Measurements from ENCODE around the gene TBL1X. TPM values are rescaled to one million over a fixed set of nuclear protein-coding genes. Genes with fewer than 3 reads are reported as not detected.

Gene TBL1X
- total and polyA plus RNA-seq, 2 of the 4 experiments (the other 2 are of a cell fraction): 16.2 to 20.8 TPM

GRCh38 chrX:9530848-9531274, 66.0 kb downstream of the TBL1X start:
- H2AK9ac ChIP-seq (replicated peaks; ENCODE audit: low read depth, low read length, poor library complexity): peak overlapping the region; percentile 50
- peak; percentile 88 for DNase-seq
- H3K14ac ChIP-seq (replicated peaks; ENCODE audit: low read depth, low read length): no peak overlapping the region
- no peak overlapping the region for H4K91ac ChIP-seq (ENCODE audit: insufficient read depth, low read depth, low read length)
- peaks cover 29% of the 10 kb centered on the region for H3K4me1 ChIP-seq (ENCODE audit: control insufficient read depth, insufficient read depth, low read length)
- no peaks in the 10 kb centered on the region for H3K27me3 ChIP-seq (ENCODE audit: control insufficient read depth, insufficient read depth, low read length)
- TF ChIP-seq SMC3 (IDR thresholded peaks at IDR 0.05; ENCODE audit: low read depth, low read length) (no peak), MAZ (IDR thresholded peaks at IDR 0.05; ENCODE audit: borderline replicate concordance, low read depth, low read length) (peak; percentile 38; the same call in 1 of the 2 replicates), POLR2A (IDR thresholded peaks at IDR 0.05; ENCODE audit: low read depth, low read length) (no peak), CHD1 (IDR thresholded peaks at IDR 0.05; ENCODE audit: low read depth, low read length) (no peak), CTCF (conservative IDR thresholded peaks at IDR 0.05; ENCODE audit: low read depth, low read length) (no peak), CEBPB (IDR thresholded peaks at IDR 0.05; ENCODE audit: low read depth, low read length) (no peak), NFE2L2 (IDR thresholded peaks at IDR 0.05; ENCODE audit: low read depth, low read length) (no peak), MXI1 (IDR thresholded peaks at IDR 0.05; ENCODE audit: borderline replicate concordance, low read depth, low read length) (no peak), RCOR1 (IDR thresholded peaks at IDR 0.05; ENCODE audit: insufficient replicate concordance, low read length) (no peak), RFX5 (IDR thresholded peaks at IDR 0.05; ENCODE audit: low read depth, low read length) (no peak), BHLHE40 (IDR thresholded peaks at IDR 0.05; ENCODE audit: low read depth, low read length) (peak; percentile 70; the same call in 1 of the 2 replicates), MAFK (IDR thresholded peaks at IDR 0.05; ENCODE audit: low read depth, low read length) (no peak), ELK1 (IDR thresholded peaks at IDR 0.05; ENCODE audit: borderline replicate concordance, low read depth, low read length) (no peak)
- TF ChIP-seq, protein P1, sequence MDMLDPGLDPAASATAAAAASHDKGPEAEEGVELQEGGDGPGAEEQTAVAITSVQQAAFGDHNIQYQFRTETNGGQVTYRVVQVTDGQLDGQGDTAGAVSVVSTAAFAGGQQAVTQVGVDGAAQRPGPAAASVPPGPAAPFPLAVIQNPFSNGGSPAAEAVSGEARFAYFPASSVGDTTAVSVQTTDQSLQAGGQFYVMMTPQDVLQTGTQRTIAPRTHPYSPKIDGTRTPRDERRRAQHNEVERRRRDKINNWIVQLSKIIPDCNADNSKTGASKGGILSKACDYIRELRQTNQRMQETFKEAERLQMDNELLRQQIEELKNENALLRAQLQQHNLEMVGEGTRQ (IDR thresholded peaks at IDR 0.05; ENCODE audit: low read depth, low read length): peak; percentile 87
- H2AK5ac ChIP-seq (ENCODE audit: low read depth, low read length): no peak overlapping the region
- H3K79me1 ChIP-seq (ENCODE audit: low read depth in 1 of 2, low read length in 2 of 2): peaks cover 27 to 65% of the 10 kb centered on the region in 2 experiments
- H2BK5ac ChIP-seq (ENCODE audit: low read depth, low read length, poor library complexity, severe bottlenecking): peak overlapping the region; percentile 0
- no peaks in the 10 kb centered on the region; the same call in 1 of the 2 replicates for H3K9me3 ChIP-seq (ENCODE audit: control insufficient read depth, insufficient read depth, low read length)
- H3K4me3 ChIP-seq (ENCODE audit: insufficient read depth, low read depth, low read length): no peak overlapping the region
- H2BK120ac ChIP-seq (ENCODE audit: low read depth, low read length): no peak overlapping the region
- dilution Hi-C loops (cut with HindIII; ENCODE audit: low sequenced_read_pairs, unreplicated experiment) (no loop called here), in situ Hi-C loops (cut with MboI; ENCODE audit: low sequenced_read_pairs) (no loop called here), intact Hi-C loops (cut with micrococcal nuclease) (loop anchor here (2.0 kb wide), 1 partner anchor 150 kb away; no protein-coding TSS in a partner anchor)
- H4K5ac ChIP-seq (ENCODE audit: low read depth, low read length): no peak overlapping the region
- H3K27ac ChIP-seq (ENCODE audit: insufficient read depth, low read length): no peak overlapping the region
- no peak overlapping the region for H3K9ac ChIP-seq (ENCODE audit: low read depth, low read length)
- peak overlapping the region; percentile 63 for H2AFZ ChIP-seq (replicated peaks; ENCODE audit: low read length, poor library complexity)
- BruUV-seq (replicated peaks): no TSS peak
- H4K20me1 ChIP-seq (ENCODE audit: insufficient read depth, low read length): peaks cover 22% of the 10 kb centered on the region
- H3K9me1 ChIP-seq (ENCODE audit: insufficient read depth, low read length): peaks cover 8% of the 10 kb centered on the region; the same call in 1 of the 2 replicates
- no peak overlapping the region for H4K8ac ChIP-seq (ENCODE audit: low read depth in 2 of 2, low read length in 2 of 2)
- H3K56ac ChIP-seq (ENCODE audit: extremely low read depth, insufficient read depth, low read length): no peak overlapping the region
- peak overlapping the region; percentile 42 for H3K4me2 ChIP-seq (ENCODE audit: low read depth, low read length)
- ChIA-PET CTCF (no interaction called here), POLR2A (ENCODE audit: unreplicated experiment) (no interaction called here)
- no peak overlapping the region for H3K23ac ChIP-seq (ENCODE audit: low read depth, low read length)
- H2BK20ac ChIP-seq (ENCODE audit: low read depth, low read length): no peak overlapping the region
- ATAC-seq (ENCODE audit: low read depth): peak; percentile 91
- no peak overlapping the region for H3K4ac ChIP-seq (ENCODE audit: low read depth, low read length)
- no peak overlapping the region for H2BK15ac ChIP-seq (ENCODE audit: low read depth, low read length)
- H3K36me3 ChIP-seq (ENCODE audit: control insufficient read depth, insufficient read depth, low read length): no peaks in the 10 kb centered on the region
- 0% methylated on average over 5 of the region's 9 CpGs; no CpG with 5 or more reads in 1 of the 2 experiments for WGBS, 2 experiments (ENCODE audit: extremely low coverage in 2 of 2, insufficient read length in 1 of 2)
- no peak overlapping the region for H3K18ac ChIP-seq (ENCODE audit: low read depth, low read length)

Measured in IMR-90 (cell line).